GM21619 (cell line): ENCODE results near the gene CTDSP1.

Source experiments
- ATAC-seq: cut with Tn5 transposase; IDR thresholded peaks from one replicate; pipeline ENCODE4 v1.9.1; 2021; ENCODE audit not compliant: unreplicated experiment

CTDSP1 gene

DNA sequence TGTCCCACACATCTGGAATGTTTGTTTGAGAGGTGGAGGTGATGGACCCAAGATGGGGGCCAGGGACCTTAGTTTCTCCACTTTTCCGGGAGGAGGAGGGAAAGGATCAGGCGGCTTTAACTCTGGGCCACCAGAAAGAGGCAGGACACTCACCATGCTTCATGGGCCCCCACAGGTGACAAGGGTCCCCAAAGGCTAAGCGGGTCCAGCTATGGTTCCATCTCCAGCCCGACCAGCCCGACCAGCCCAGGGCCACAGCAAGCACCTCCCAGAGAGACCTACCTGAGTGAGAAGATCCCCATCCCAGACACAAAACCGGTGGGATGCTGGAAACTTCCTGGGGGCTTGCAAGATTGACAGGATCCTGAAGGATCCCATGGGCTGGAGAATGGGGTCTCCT, 16.9 kb upstream of the CTDSP1 start:
- no peak for ATAC-seq

DNA sequence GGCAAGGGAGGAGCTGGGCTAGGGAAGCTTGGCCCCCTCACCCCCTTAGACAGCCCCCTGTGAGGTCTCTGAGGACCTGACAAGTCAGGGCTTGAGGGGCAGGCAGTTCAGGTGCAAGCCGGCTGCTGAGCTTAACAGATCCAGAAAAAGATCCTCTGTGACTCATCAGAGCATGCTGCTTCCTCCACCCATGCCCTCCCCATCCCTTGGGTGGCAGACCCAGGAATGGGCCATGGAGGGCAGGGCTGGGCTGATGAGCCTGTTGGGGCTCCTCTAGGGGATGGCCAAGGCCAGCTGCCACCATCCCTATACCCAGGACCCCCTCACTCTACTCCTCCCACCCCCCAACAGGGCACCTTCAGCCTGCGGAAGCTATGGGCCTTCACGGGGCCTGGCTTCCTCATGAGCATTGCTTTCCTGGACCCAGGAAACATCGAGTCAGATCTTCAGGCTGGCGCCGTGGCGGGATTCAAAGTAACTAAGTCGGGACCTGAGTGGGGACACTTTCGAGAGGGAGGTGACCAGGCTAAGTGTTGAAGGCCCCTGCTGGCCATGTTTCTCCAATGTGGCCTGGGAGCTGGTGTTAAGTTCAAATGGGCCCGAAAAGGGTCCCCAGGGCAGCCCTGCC, 15.7 kb upstream of the CTDSP1 start:
- ATAC-seq, result no peak

GRCh38 chr2:218384975-218385374, 14.7 kb upstream of the CTDSP1 start:
- no peak for ATAC-seq

GRCh38 chr2:218386505-218387368, 12.9 kb upstream of the CTDSP1 start:
- no peak for ATAC-seq

GRCh38 chr2:218387369-218388194, 12.1 kb upstream of the CTDSP1 start:
- ATAC-seq, result no peak

- no peak for ATAC-seq
Measured at GRCh38 chr2:218389333-218390150, 10.1 kb upstream of the CTDSP1 start.

GRCh38 chr2:218391202-218391601, 8.5 kb upstream of the CTDSP1 start:
- ATAC-seq, result no peak

- no peak for ATAC-seq
Measured at GRCh38 chr2:218392459-218392858, 7.2 kb upstream of the CTDSP1 start.

GRCh38 chr2:218392891-218393462, 6.7 kb upstream of the CTDSP1 start:
- no peak for ATAC-seq

- ATAC-seq, result no peak
Measured at GRCh38 chr2:218393750-218394290, 5.8 kb upstream of the CTDSP1 start.

DNA sequence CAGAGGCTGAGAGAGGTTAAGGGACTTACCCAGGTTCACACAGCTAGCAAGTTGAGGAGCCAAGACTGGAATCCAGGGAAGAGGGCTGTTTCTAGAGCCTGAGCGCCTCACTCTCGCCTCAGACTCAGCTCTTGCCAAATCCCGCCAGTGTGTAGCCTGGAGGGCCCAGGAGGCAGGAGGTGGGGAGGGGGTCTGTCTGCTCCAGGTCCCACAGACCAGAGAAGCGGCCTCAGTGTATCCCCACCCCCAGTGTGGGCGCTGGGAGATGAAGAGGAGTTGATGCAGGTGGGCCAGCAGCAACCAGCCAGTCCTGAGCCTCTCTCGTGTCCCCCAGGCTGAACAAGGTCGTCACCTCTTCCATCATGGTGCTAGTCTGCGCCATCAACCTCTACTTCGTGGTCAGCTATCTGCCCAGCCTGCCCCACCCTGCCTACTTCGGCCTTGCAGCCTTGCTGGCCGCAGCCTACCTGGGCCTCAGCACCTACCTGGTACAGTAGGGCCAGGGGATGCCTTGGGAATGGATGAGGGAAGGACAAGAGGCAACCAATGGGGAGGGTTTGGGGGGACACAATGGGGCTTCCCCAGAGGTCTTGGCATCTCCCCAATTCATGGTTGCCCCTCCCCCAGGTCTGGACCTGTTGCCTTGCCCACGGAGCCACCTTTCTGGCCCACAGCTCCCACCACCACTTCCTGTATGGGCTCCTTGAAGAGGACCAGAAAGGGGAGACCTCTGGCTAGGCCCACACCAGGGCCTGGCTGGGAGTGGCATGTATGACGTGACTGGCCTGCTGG, 5.2 kb upstream of the CTDSP1 start:
- ATAC-seq, result no peak

- ATAC-seq, result no peak
Measured at GRCh38 chr2:218395090-218395444, 4.6 kb upstream of the CTDSP1 start.

DNA sequence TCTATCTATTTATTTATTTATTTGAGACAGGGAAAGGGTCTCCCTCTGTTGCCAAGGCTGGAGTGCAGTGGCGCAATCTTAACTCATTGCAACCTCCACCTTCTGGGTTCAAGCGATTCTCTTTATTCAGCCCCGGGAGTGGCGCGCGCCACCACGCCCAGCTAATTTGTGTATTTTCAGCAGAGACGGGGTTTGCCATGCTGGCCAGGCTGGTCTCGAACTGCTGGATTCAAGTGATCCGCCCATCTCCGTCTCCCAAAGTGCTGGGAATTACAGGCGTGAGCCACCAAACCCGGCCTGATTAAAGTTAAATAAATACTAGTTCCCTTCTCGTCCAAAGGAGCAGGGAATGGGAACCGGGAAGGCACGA, 4.2 kb upstream of the CTDSP1 start:
- no peak for ATAC-seq

GRCh38 chr2:218395826-218396687, 3.6 kb upstream of the CTDSP1 start:
- ATAC-seq, result peak; percentile 40

DNA sequence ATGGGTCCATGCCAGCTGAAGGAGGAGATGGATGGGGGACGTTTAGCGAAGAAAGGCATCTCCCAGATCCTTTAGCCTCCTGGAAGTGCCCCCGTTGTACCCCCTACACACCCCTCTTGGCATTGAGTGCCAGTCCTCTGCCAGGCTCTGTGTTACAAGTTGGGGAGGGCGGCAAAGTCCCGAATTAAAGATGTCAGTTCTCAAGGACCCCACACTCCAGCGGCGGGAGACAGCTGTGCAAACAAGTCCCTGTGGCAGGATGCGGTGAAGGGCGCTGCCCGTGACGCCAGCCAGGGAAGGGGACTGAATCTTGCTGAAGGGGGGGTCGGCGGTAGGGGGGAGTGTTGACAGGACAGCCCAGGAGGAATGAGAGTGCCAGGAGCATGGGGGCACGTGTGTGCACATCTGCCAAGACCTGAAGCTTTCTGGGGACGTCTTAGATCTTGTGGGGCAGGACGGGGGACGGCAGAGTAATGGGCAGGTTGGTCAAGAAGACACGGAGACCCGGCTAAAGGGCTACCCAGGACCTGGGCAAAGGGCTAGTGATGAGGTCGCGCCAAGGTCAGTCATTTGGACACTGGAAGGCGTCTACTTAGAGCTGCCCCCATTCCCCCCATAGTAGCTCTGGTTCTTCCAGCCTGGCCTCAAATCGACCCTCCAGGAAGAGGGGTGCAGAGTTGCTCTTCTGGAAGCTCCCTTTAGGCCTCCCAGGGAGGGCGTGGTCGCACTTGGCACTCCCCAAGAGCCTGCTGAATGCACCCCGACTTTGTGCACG, 2.8 kb upstream of the CTDSP1 start:
- no peak for ATAC-seq

GRCh38 chr2:218397463-218397819, 2.2 kb upstream of the CTDSP1 start:
- ATAC-seq, result no peak

GRCh38 chr2:218397820-218398436, 1.7 kb upstream of the CTDSP1 start:
- peak; percentile 23 for ATAC-seq
